ENCODE data around the gene PLEKHA1. TPM values are rescaled to one million over a fixed set of nuclear protein-coding genes. Genes with fewer than 3 reads are reported as not detected.

The PLEKHA1 gene
- polyA plus RNA-seq, 3 donors: 5.5 to 14.9 (median 12.3) TPM

GRCh38 chr10:122361046-122361445 is 13.5 kb upstream of the PLEKHA1 start:
- no peak overlapping the region for H3K27ac ChIP-seq (ENCODE audit: low read depth in 1 of 2, low read length in 2 of 2)
- no peak overlapping the region for H2AFZ ChIP-seq (ENCODE audit: insufficient read depth, low read depth, low read length, poor library complexity, severe bottlenecking)
- peaks cover 0 to 16% (median 10%) of the 10 kb centered on the region in 7 donors for H3K9me3 Mint-ChIP-seq
- peaks cover 9 to 15% (median 13%) of the 10 kb centered on the region in 3 donors for H3K27me3 Mint-ChIP-seq (ENCODE audit: low read depth in 3 of 3)
- intact Hi-C loops (cut with micrococcal nuclease): no loop called here
- H3K79me2 ChIP-seq (ENCODE audit: insufficient read depth, low read length): no peaks in the 10 kb centered on the region
- no peak overlapping the region for H3K9ac ChIP-seq (ENCODE audit: insufficient read depth, low read length, poor library complexity, severe bottlenecking)
- no peaks in the 10 kb centered on the region for H3K9me3 ChIP-seq (replicated peaks in 1 of 2; ENCODE audit: control insufficient read depth in 1 of 2, insufficient read depth in 1 of 2, low read length in 2 of 2)
- no peak overlapping the region for H3K27ac Mint-ChIP-seq
- no peak overlapping the region for H3K4me3 Mint-ChIP-seq
- H3K36me3 Mint-ChIP-seq: no peaks in the 10 kb centered on the region
- no peak overlapping the region for H3K4me2 ChIP-seq (replicated peaks; ENCODE audit: extremely low read depth, low read length, poor library complexity, severe bottlenecking)
- no peak overlapping the region for H3K4me3 ChIP-seq (replicated peaks in 1 of 3; ENCODE audit: low read depth in 2 of 3, low read length in 3 of 3)
- no peaks in the 10 kb centered on the region for H3K27me3 ChIP-seq (ENCODE audit: control insufficient read depth in 2 of 2, insufficient read depth in 2 of 2, low read length in 2 of 2)
- H3K4me1 Mint-ChIP-seq: no peaks in the 10 kb centered on the region
- no peaks in the 10 kb centered on the region for H3K4me1 ChIP-seq (ENCODE audit: control insufficient read depth in 1 of 2, insufficient read depth in 2 of 2, low read length in 2 of 2)
- H4K20me1 ChIP-seq (ENCODE audit: insufficient read depth, low read length): no peaks in the 10 kb centered on the region
- no peak for TF ChIP-seq CTCF (IDR thresholded peaks at IDR 0.05)
- H3K36me3 ChIP-seq (replicated peaks in 1 of 2; ENCODE audit: control insufficient read depth in 1 of 2, insufficient read depth in 2 of 2, low read length in 2 of 2): no peaks in the 10 kb centered on the region
- no CpG with 5 or more reads among the region's 1 CpG for WGBS (ENCODE audit: insufficient coverage)
- no peak for DNase-seq

DNA sequence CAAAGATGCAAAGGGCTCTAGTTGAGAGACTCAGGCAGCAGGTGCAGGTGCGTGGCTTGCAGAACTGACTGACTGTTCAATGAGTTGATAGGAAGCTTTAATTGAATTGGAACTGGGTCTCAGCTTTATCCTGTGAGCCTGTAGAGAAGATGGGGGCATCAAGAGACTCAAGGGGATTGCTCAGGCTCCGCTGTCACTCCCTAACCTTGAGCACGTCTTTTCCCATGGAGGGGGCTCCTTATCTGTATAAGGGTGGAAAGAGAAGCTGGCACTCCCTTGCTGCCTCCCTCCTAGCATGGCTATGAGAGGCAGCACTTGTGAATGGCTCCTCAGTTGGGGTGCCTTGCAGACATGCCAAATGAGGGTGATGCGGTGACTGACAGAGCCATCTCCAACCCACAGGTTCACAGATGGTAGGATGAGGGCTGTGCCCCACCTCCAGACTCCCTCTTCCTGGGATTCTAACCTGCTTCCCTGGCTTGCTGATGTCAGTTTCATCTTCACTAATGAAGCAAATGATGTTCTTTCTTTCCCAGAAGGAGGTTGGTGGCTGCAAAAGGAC is 12.4 kb upstream of the PLEKHA1 start:
- no peak overlapping the region for H3K9ac ChIP-seq (ENCODE audit: insufficient read depth, low read length, poor library complexity, severe bottlenecking)
- H3K4me3 ChIP-seq (replicated peaks in 1 of 3; ENCODE audit: low read depth in 2 of 3, low read length in 3 of 3): no peak overlapping the region
- H3K27ac ChIP-seq (ENCODE audit: low read depth in 1 of 2, low read length in 2 of 2): no peak overlapping the region
- no peak overlapping the region for H3K4me2 ChIP-seq (replicated peaks; ENCODE audit: extremely low read depth, low read length, poor library complexity, severe bottlenecking)
- no peaks in the 10 kb centered on the region for H3K79me2 ChIP-seq (ENCODE audit: insufficient read depth, low read length)
- Mint-ChIP-seq H3K27me3 (ENCODE audit: low read depth in 3 of 3) (peaks cover 13 to 19% (median 19%) of the 10 kb centered on the region in 3 donors), H3K36me3 (no peaks in the 10 kb centered on the region), H3K4me1 (no peaks in the 10 kb centered on the region), H3K9me3 (peaks cover 0 to 15% (median 9%) of the 10 kb centered on the region in 7 donors), H3K27ac (no peak overlapping the region), H3K4me3 (no peak overlapping the region)
- no peaks in the 10 kb centered on the region for H3K36me3 ChIP-seq (replicated peaks in 1 of 2; ENCODE audit: control insufficient read depth in 1 of 2, insufficient read depth in 2 of 2, low read length in 2 of 2)
- no peaks in the 10 kb centered on the region for H4K20me1 ChIP-seq (ENCODE audit: insufficient read depth, low read length)
- no peaks in the 10 kb centered on the region for H3K4me1 ChIP-seq (ENCODE audit: control insufficient read depth in 1 of 2, insufficient read depth in 2 of 2, low read length in 2 of 2)
- H3K27me3 ChIP-seq (ENCODE audit: control insufficient read depth in 2 of 2, insufficient read depth in 2 of 2, low read length in 2 of 2): no peaks in the 10 kb centered on the region
- no peaks in the 10 kb centered on the region for H3K9me3 ChIP-seq (replicated peaks in 1 of 2; ENCODE audit: control insufficient read depth in 1 of 2, insufficient read depth in 1 of 2, low read length in 2 of 2)
- intact Hi-C loops (cut with micrococcal nuclease): no loop called here
- no peak for DNase-seq
- no peak overlapping the region for H2AFZ ChIP-seq (ENCODE audit: insufficient read depth, low read depth, low read length, poor library complexity, severe bottlenecking)
- 100% methylated on average over 2 of the region's 4 CpGs for WGBS (ENCODE audit: insufficient coverage)
- TF ChIP-seq CTCF (IDR thresholded peaks at IDR 0.05): no peak
